NCI-H345 (cell line): ENCODE data around the gene ALPG.
"Not testable (repeated sequence)": the region's sequence is repeated elsewhere in the genome, so short reads cannot be mapped to it uniquely, and the experiment has no call there.

Experiments used
- DNase-seq: peaks from one replicate; lab custom pipeline; 2025; lab: John Stamatoyannopoulos, UW

ALPG gene

GRCh38 chr2:232419245-232420072 is 12.8 kb downstream of the ALPG start:
- DNase-seq, result no peak

GRCh38 chr2:232420073-232420454 is 13.4 kb downstream of the ALPG start:
- DNase-seq, result no peak

- DNase-seq, result peak; percentile 52
These were observed 14.0 kb downstream of the ALPG start for GRCh38 chr2:232420463-232421188.

DNA sequence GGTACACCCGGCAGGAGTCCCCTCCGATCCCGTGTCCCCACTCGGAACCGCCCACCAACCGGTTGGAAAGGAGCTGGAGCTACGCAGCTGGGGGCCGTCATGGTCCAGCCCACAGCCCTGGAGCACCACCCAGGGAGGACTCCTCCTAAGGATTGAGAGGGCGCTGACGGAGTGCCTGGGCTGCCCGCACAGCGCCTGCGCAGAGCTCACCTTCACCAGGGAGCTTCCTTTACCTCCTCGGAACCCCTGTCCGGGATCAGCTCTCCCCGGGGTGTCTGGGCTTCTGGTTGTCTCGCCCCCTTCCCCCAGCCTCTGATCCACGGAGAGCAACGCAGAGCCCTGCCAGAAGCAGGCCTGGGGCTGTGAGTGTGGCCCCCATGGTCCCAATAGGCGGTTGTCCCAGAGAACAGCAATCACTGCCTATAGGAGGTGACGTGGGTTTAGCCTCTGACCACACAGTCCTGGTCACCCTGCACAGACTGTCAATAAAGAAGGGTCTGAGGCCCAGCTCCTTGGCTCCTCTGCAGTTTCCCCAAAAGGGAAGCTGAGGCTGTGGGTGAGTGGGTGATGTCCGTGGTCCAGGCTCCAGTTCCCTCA is 14.6 kb downstream of the ALPG start:
- peak; percentile 42 for DNase-seq

DNA sequence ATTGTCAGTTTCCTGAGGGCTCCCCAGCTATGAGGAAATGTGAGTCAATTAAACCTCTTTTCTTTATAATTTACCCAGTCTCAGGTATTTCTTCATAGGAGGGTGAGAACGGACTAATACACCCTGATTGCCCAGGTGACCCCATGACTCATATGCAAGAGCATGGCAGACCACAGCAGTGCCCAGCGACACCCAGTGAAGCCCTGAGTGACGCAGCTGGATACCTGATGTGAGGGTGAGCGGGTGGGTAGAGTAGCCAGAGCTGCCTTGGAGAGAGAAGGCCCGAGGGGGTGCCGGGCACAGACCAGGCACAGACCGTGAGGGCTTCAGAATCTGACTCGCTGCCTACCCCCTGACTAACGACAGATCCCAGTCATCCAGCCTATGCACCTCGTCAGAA is 15.4 kb downstream of the ALPG start:
- no peak for DNase-seq

DNA sequence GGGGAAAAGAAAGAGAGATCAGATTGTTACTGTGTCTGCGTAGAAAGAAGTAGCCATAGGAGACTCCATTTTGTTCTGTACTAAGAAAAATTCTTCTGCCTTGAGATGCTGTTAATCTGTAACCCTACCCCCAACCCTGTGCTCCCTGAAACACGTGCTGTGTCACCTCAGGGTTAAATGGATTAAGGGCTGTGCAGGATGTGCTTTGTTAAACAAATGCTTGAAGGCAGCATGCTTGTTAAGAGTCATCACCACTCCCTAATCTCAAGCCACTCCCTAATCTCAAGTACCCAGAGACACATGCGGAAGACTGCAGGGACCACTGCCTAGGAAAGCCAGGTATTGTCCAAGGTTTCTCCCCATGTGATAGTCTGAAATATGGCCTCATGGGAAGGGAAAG is 16.4 kb downstream of the ALPG start:
- DNase-seq, result not testable (repeated sequence)

GRCh38 chr2:232423407-232423806 is 16.8 kb downstream of the ALPG start:
- not testable (repeated sequence) for DNase-seq

GRCh38 chr2:232431705-232432590 is 25.3 kb downstream of the ALPG start:
- DNase-seq, result no peak

DNA sequence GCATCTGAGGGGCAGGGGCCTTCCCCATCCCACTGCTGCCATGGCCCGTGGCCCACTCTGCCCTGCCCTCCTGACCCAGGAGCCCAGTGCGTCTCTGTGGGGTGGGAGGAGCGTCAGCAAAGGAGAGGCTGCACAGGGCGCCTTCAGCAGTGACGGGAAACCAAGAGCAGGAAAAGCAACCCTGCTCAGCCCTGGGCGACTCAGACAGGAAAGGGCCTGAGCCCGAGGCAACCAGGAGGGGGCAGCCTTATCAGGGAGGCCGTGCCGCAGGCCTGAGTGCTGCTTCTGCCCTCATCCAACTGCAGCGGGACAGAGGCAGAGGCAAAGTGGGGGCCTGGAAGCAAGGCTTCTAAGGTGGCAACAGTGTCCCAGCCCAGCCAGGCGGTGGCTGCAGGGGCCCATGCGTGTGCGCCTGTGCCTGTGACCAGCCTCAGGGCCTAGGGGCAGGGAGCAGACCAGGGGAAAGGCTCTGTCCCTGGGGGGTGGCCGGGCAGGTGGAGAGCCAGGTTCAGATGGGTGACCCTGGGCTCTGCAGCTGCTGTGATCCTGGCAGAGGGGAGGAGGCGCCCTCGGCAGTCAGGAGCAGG is 26.0 kb downstream of the ALPG start:
- no peak for DNase-seq

DNA sequence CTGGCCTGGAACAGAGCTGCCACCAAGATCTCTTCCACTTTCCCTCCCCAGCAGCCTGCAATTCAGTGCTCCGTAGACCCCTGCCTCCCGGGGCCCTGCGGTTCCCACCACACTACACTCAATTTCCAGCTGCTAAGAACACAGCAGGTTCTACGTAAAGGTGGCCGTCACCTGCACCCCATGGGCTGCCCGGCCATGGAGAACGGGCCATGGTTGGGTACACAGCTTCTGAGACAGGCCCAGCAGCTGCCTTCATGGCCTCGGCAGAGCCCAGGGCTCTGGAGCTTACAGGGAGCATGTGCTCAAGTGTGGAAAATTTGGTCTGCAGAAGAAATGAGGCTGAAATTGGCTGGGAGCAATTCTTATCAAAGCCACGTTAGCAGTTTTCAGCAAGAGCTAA is 27.0 kb downstream of the ALPG start:
- not testable (repeated sequence) for DNase-seq

DNA sequence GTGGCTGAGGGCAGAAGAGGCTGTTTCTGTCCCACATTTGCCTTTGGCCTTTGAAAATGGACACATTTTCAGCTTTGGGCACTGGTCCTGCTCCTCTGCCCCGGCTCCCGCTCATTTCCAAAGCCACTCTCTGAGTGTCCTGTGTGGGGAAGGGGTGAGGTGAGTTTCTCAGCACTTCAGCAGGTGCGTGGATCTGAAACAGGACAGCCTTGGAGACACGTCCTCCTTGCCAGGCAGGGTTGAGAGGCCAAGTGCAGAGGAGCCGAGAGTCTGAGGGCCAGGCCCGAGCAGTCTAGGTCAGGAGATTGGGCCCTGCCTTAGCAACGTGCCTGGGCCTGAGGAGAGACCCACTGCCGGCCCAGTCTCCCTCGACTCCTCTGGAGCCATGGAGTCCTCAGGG is 27.4 kb downstream of the ALPG start:
- no peak for DNase-seq

DNA sequence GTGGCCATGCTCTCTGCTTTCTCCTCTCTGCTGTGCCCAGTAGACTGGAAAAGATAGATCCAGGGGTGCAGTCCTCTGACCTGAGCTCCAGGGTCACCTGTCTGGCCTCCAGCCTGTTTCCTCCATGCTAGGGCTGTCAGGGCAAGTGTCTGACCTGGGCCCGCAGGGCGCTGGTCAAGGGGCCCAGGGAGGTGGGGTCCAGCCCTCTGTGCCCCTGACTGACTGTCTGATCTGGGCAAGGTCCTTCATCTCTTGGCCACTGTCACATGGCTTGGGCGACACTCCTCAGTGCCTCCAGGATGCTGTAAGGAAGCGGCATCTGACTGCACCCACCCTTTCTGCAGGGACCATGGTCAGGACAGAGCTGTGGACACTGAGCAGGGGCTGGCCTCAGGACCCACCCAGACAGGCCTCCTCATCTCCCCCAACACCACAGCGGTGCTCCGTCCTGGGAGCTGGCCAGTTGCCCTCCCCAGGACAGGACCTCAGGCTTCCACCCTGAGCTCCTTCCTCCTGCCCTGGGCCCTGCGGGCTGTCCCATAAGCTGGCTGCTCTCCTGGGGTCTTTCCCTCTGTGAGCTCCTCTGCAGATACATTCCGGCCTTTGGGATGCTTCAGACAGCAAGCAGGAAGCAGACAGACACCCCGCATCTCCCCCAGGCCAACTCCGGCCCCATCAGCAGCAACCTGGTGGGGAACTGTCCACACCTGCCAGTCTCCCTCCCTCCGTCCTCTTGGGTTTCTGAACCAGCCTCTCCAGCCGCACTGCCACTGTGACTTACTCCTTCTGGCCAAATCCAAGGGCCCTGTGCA is 28.1 kb downstream of the ALPG start:
- no peak for DNase-seq

- no peak for DNase-seq
These were observed 28.7 kb downstream of the ALPG start for GRCh38 chr2:232435375-232435648.

DNA sequence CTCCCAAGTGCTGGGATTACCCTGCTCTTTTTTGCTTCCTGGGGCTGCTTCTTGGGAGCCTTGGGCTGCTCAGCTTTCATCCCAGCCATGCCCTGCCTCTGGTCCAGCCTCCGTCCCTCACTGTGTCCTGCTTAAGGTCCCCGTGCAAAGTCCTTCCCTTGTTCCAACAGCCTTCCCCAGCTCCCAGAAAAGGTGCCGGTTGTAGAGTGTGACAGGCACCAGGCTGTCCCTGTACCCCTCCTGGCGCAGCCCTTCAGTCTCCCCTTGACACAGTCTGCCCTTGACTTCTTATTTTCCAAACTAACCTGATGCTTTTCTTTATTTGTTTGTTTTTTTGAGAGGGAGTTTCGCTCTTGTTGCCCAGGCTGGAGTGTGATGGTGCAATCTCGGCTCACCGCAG is 29.2 kb downstream of the ALPG start:
- DNase-seq, result no peak

- no peak for DNase-seq
These were observed 29.9 kb downstream of the ALPG start for GRCh38 chr2:232436381-232437194.

GRCh38 chr2:232437195-232437571 is 30.5 kb downstream of the ALPG start:
- no peak for DNase-seq

DNA sequence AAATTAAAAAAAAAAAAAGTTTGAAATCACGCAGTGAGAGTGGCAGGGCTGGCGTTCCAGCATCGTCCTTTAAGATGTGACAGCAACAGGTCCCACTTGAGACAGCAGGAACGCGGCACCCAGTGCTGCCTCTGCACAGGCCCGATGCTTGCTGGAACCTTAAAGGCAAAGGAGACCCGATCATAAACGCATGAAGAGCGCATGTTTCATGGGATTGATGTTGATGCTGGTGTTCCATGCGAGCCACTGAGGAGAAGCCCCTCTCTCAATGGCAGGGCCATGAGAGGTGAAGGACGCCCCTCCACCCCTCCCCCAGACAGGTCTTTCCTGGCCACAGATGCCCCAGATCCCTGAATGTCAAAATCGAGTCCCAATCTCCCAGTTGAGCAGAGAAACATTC is 31.4 kb downstream of the ALPG start:
- DNase-seq, result no peak

GRCh38 chr2:232438951-232439757 is 32.5 kb downstream of the ALPG start:
- peak; percentile 19 for DNase-seq

GRCh38 chr2:232439758-232440135 is 33.1 kb downstream of the ALPG start:
- no peak for DNase-seq
